Adrenal gland (tissue), 5 donors: ENCODE data around the gene MMP20.

Experiments
- CTCF ChIP-seq, 6 experiments: fragments of 450-650 bp in 4 of 6; fragments of 200-600 bp in 2 of 6; sonication (generic) in 1 of 6; IDR thresholded peaks; 1 replicate in 5 of 6; 2 replicates in 1 of 6; pipeline versions ENCODE4 v1.5.1 to v1.8.0; 2016 to 2021; ENCODE audit warnings: antibody characterized with exemption in 6 of 6, mild to moderate bottlenecking in 2 of 6, moderate library complexity in 1 of 6
- POLR2A ChIP-seq, 2 donors: fragments of 450-650 bp; IDR thresholded peaks; one replicate each; pipeline ENCODE4 v1.6.1; 2017; ENCODE audit warnings: antibody characterized with exemption in 2 of 2, mild to moderate bottlenecking in 2 of 2, moderate library complexity in 1 of 2
- donor health status: DM: no; HTN: no; CAD: no.

GRCh38 chr11:102622258-102622657 lies 2.9 kb downstream of the MMP20 start:
- TF ChIP-seq CTCF (IDR thresholded peaks at IDR 0.05), result no peak
- no peak for TF ChIP-seq POLR2A (IDR thresholded peaks at IDR 0.05)
